DOHH2 (cell line): ENCODE data around the gene ATP6V0A1.

Experiments
- CTCF ChIP-seq: fragments of 200-600 bp; sonication (generic); IDR thresholded peaks from one replicate; pipeline ENCODE4 v1.5.1; 2014; ENCODE audit warnings: antibody characterized with exemption, mild to moderate bottlenecking, low read depth, low read length; ENCODE audit not compliant: poor library complexity, severe bottlenecking
- EZH2phosphoT487 ChIP-seq: fragments of 200-600 bp; sonication (generic); IDR thresholded peaks from 2 replicates; pipeline ENCODE4 v1.6.1; 2017; ENCODE audit warnings: borderline replicate concordance, mild to moderate bottlenecking, antibody characterized with exemption, low read length, moderate library complexity, mixed read lengths

- TF ChIP-seq EZH2phosphoT487 (no peak), CTCF (no peak)
Measured at GRCh38 chr17:42453439-42453838, 5.2 kb upstream of the ATP6V0A1 start.
